NCI-H82 treated with DMSO at 0.1 percent for 48 hours (cell line): Measurements from ENCODE around the gene VSIG10L2.
"Not testable (repeated sequence)": the region's sequence is repeated elsewhere in the genome, so short reads cannot be mapped to it uniquely, and the experiment has no call there.

Source experiments
- DNase-seq: peaks from one replicate; lab custom pipeline; 2025; ENCODE audit not compliant: unreplicated experiment; lab: John Stamatoyannopoulos, UW

The VSIG10L2 gene

DNA sequence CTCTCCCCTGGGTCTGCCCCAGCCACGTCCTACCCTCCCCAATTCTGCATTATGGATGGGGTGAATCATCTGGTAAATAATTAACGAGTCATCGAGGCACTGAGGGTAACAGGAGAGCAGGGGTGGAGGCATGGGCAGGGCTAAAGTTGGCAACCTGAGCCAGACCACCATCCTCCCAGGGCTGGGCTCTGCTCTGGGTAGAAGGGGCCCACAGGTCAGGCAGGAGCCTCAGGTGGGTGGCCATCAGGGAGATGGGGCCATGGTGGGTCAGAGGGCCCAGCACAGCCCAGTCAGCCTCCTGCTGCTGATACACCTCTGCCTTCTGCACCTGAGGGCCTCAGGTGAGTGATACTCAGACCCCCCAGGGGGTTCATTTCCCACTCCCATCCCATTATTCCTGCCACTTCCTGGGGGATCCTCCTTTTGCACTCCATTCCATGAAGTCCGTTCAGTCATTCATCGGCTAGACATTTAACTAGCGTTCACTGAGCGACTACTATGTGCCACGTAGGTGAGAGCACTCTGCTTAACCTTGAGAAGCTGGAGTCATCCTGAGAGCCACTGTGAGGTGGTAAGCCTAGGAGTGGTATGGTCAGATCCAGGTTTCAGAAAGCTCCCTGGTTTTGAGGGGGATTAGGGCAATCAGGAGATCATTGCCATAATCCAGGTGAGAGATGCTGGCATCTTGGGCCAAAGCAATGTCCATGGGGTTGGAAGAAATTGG is at the start of gene VSIG10L2:
Gene VSIG10L2 (plus strand): TSS at position 248 of the 724 bp plus-strand sequence. CDS start 12 bp downstream, at position 260.
- no peak for DNase-seq

DNA sequence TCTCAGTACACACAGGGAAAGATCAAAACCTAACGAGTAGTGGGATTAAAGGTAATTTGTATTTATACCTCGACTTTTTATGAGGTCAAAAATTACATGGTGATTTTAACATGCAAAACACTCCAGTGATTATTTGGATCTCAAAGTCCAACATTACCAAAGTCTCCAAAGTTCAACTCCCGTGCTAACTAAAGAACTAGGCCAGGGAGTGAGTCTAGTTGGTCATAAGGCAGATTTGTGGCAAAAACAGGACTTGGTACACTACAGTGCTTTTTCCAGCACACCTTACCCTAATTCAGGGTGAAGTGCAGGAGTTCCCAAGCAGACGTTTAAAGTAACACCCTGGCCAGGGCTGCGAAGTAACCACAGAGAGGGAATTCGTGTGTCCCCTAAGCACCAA is 44.0 kb upstream of the VSIG10L2 start:
- DNase-seq = no peak

DNA sequence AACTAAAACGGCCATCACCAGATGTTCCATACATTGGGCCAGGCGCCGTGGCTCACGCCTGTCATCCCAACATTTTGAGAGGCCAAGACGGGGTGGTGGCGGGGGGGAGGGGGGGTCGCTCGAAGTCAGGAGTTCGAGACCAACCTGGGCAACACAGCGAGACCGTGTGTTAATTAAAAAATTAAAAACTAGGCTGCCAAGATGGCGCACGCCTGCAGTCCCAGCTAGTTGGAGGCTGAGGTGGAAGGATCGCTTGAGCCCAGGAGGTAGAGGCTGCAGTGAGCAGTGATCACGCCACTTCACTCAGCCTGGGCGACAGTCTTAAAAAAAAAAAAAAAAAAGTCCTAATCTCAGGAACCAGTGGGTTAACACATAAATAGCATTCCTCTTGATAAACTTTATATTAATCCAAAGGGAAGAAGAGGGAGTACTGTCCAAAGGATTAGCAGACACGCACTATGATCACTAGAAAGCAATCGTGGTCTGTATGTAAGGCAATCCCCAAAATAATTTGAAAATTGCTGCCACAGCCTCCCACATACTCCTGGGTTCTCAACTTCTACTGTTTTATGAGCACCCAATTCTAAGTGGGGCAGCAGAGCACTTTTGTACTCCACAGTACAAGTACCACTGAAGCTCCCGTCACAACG is 43.4 kb upstream of the VSIG10L2 start:
- no peak for DNase-seq

DNA sequence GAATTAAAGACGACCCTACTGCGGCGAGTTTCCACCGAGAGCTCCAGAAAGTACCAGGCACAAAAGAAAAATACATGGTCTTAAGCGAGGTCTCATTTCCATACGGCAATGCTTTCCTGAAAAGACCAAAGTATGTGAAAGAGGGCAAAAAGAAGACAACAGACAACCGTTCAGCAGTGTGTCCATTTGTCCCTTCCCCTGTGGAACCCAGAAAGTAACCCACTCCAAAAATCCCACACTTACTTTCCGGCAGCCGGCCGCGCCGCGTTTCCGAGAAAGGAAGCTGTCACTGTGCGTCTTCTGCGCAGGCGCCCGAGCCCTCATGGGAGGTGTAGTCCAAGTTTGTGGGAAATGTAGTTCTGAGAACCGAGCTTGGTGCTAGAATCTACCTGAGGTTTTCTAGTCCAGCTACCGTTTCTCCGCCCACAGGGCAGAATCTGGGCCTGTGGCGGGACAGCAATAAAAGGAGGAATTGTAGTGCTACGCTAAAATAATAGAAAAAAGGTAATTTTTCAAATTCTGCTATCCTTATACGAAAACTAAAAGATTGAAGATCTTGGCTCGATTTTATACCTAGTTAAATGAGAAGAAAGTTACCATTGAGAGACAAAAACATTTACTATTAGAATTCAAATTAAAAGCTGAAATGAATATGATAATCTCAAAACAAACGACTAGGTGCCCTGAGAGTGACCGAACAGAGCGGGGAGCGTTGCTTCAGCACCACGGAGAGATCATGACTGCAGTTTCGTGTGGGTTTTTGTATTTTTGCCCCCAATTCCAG is 42.7 kb upstream of the VSIG10L2 start, which contains the start of gene PUS3:
Gene PUS3 (minus strand): TSS at position 280 of the 784 bp plus-strand sequence. CDS start 6,922 bp downstream, outside the sequence.
- DNase-seq = peak; percentile 63

DNA sequence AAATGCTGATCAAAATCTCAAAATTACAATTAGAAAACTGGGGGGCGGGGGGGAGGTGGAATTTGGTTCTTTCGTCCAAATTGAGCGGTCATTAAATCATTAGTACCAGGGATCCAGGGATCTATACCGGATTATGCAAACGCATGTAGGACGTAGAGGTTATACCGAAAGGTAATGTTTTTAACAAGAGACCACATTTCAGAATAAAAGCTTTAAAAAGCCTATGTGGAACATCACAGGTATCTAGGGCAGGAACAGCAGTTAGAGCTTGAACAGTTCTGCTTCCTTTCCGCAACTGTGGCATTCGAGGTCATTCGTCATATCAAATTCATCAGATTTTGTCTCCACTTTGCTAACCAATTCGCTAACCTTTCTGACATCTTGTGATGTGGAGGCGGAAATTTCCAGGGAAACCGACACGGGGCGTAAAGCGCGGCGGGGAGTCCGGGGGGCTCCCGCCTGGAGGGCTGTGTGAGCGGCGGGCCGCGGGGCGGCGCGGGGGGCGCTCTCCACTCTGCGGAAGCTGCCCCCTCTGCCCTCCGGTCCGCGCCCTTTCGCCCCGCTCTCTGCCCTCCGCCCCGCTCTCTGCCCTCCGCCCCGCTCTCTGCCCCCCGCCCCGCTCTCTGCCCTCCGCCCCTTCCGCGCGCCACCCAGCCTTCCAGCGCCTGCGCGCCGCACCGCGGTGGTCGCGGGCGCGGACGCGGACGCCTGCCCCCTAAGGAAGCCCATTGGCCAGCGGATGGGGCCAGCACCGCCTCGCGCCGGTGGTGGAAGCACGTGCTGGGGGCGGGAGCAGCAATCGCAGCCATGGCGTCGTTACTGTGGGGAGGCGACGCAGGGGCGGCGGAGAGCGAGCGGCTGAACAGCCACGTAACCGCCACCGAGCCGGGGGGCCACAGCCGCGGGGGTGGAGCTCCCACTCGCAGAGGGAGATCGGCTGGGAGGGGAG is 41.9 kb upstream of the VSIG10L2 start, which contains the start of gene DDX25:
Gene DDX25 (plus strand): TSS at position 798 of the 949 bp plus-strand sequence. CDS start 10 bp downstream, at position 808.
- DNase-seq = no peak

DNA sequence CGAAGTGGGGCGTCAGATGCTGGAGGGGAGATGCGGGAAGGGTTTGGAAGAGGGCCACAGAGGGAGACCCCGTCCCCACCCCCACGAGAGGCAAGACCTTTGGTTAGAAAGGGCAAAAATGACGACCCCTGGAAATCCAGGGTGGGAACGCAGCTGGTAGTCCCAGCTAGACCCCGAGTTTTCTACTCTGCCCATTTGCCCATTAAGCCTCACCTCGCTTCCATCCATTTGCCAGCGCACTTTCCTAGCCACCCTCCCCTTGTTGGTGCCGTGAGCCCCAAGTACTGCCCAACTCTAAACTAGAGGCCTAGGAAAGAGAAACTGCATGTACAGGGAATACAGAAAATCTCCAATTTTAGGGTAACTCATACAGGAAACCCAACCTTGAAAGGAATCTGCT is 41.2 kb upstream of the VSIG10L2 start:
- DNase-seq = no peak

DNA sequence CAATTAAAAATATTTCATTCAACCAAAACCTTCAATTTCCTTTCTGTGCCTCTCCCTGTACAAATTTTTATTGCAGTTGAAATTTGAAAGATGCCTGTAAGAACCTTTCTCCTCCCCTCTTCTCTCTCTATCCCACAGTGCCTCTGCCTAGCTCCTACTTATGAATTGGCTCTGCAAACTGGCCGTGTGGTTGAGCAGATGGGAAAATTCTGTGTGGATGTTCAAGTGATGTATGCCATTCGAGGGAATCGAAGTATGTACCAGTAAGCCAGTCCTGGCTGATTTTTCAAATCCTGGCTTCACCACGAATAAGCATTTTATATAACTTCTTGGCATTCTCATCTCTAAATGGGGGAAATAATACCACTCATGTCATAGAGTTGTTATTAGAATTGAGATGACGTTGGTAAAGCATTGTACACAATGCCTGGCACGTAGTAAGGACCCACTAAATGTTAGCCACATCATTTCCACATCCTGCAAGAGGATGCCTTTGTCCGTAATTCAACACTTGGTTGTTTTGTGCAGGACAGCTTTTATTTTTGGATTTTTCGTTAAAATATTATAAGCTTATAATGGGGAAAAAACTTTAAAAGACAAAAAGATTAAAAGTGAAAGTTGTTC is 35.5 kb upstream of the VSIG10L2 start:
- DNase-seq = no peak

DNA sequence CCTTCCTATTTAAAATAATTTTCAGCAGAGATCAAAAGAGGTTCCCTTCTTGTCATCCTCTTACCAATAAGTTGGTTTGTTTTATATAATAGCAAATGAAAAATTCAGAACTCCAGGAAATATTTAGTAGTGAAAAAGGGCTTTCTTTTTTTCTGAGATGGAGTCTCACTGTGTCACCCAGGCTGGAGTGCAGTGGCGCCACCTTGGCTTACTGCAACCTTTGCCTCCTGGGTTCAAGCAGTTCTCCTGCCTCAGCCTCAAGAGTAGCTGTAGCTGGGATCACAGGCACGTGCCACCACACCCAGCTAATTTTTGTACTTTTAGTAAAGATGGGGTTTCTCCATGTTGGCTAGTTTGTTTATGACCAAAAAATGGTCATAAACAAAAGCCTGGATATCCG is 31.2 kb upstream of the VSIG10L2 start:
- DNase-seq = not testable (repeated sequence)

DNA sequence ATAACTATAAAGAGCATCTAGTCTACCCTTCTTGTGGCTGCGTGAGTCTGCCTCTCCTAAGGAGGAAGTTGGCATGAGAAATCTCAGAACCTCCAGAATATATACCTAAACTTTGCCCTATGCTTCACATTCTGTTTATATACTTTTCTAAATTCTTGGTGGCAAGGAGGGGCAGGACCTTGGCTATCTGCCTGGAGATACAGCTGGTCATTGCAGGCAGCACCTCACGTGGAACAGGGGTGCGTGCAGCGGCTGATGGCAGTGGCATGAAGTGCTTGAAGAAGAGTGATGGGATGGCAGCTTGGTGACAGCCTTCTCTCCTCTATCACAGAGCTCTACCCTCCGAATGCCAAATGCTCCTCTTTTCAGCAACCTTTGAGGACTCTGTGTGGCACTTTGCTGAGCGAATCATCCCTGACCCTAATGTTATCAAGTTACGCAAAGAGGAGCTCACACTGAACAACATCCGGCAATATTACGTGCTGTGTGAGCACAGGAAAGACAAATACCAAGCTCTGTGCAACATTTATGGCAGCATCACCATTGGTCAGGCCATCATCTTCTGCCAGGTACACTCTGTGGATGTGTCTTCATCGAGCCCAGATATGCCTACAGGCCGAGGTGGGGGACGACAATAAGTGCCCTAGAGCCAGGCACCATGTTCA is 29.0 kb upstream of the VSIG10L2 start:
- DNase-seq = no peak

DNA sequence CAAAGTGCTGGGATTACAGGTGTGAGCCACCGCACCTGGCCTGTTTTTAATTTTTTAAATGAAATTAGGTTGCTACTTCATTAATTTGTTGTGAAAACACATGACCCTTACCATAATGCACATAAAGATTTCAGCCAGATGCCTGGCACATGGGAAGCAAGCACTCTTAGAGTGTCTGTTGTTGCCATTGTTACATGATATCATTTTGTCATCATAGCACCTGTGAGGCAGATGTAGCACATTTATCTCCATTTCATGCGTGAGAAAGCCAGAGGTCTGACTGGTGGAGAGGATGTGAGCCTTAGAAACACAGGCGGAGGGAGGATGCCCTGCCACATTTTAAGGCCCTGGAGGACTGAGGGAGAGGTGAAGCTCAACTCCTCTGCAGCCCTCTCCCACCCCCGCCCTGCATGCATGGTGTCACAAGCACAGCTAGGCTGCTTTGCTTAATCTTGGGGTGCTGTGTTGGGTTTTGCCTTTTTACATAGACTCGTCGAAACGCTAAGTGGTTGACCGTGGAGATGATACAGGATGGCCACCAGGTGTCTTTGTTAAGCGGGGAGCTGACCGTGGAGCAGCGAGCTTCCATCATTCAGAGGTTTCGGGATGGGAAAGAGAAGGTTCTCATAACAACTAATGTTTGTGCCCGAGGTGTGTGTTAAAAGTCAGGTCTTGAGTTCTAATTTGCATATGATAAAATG is 27.6 kb upstream of the VSIG10L2 start:
- no peak for DNase-seq

DNA sequence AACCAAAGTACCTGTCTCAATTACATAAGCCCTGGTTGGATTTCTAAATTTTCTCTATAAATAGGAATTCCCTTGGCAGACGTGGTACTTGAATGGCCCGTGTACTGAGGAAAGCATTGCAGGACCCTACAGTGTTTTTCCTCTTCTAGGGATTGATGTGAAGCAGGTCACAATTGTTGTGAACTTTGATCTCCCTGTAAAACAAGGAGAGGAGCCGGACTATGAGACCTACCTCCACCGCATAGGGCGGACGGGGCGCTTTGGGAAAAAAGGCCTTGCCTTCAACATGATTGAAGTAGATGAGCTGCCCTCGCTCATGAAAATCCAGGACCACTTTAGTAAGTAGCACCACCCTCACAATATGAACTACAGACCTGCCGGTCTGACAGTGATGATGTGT is 24.8 kb upstream of the VSIG10L2 start:
- DNase-seq = no peak

DNA sequence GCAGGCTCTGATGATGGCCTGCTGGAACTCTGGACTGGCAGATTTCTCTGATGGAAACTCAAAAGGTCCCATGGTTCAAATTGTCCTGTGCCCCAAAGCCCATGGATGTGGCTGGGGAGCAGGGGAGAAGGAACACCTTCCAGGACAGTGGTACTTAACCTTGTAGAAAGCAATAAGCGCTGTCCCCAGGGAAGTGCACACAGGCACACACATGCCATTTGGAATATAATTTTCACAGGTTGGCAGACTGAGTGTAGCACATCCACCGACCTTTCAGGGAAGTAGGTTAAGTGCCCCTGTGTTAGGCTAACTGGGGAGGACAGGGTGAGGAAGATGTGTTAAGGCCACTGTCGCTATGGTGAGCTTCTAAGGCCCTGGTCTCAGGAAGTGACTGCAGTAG is 23.7 kb upstream of the VSIG10L2 start:
- no peak for DNase-seq

DNA sequence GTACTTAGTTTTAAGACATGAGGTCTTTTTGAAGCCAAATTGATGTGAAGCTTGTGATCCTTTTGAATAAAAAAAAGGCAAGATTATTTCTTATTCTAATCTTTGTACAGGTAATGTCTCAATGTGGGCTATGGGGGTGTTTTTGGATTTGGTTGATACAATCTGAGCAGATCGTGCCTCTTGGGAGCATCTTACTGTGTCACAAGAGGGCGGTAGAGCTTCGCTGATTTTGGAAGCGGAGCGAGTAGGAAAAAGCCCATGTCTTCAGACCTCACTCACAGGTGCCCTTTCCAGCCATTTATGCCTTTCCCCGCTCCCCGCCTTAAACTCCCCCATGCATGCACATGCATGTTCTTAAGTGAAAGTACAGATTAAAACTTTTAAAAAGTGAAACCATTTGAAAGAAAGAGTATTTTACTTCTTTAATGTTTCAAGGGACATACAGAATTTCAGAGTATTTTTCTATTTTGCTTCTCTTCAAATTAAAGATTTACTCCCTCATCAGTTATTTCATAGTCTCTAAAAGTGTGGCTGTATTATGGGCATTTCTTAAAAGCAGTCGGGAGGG is 22.7 kb upstream of the VSIG10L2 start:
- peak; percentile 30 for DNase-seq

DNA sequence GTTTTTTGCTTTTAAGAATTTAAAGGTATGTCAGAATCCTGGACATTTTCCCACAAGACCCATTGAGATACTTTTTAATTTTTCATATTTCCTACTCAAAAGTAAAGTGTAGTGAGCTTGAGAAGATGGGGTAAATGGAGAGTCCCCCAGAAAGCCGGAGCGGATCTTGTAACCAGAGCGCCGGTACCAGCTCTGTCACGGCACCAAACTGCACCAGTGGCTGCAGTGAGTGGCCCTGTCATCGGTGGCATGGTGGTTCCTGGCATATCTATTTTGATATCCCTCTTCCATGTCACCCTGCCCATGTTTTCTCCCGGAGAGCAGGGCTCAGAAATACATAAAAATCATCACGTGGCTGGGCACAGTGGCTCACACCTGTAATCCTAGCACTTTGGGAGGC is 22.2 kb upstream of the VSIG10L2 start:
- no peak for DNase-seq

DNA sequence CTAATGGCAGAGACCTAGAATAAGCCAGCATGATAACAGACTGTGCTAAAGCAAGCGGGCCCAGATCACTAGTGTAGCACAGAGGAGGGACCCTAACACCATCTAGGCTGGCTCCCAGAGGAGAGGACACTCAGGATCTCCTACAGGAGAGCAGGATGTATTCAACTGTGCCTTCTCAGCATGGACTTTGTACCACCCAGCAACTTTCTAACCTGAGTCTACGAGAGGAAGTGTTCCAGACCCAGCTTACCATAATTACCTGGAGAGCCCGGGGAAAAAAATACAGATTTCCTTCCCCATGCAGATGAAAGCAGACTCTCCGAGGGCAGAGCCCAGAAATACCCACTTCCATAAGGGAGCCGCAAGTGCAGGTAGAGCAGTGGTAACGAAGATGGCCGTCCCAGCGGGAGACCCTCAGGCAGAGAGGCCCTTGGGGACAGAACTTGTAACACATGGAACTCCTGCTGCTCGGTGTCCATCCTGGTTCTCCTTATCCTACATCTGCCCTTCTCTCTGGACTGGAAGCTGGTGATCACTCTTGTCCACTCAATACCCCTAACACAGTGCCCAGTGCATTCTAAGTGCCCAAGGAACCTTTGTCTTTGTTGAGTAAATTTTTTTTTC is 21.3 kb upstream of the VSIG10L2 start:
- DNase-seq = no peak

DNA sequence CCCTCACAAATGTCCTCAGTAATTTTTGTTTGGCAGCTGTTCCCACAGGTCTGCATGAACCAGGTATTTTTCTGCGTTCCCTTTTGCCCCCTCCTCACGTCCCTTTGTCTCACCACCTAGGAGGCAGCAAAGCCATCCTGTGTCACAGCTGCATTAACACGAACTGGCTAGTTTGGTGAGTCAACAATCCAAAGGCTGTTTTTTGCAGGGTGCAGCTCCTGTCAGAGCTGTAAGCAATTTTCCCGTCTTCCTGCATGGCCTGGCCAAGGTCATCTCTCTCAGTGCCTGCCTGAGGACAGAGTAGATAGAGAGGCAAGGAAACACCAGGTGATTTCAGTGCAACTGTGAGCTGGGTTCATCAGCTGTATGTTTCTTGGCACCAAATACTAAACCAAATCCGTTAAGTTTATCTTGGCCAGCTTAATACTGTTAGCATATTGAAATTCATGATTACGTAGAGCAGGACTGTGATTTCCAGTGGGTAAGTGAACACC is 20.6 kb upstream of the VSIG10L2 start:
- no peak for DNase-seq

DNA sequence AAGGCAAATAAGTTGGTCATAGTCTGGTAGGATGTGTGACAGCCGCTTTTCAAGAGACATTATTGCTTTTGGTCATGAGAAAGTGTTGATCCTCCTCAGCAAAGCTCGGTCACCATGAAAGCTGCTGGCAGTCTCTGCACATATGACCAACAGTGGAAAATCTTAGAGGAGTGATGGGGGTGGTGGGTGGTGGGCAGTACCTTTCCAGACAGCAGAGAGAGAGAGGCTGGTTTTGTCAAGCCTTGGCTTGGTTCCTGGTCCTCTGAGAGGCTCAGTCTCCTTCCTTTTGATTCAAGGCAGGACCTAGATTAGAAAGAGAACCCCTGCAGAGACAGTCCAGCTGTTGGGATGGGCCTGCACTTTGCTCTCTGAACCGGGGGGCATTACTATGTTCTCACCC is 20.0 kb upstream of the VSIG10L2 start:
- no peak for DNase-seq

DNA sequence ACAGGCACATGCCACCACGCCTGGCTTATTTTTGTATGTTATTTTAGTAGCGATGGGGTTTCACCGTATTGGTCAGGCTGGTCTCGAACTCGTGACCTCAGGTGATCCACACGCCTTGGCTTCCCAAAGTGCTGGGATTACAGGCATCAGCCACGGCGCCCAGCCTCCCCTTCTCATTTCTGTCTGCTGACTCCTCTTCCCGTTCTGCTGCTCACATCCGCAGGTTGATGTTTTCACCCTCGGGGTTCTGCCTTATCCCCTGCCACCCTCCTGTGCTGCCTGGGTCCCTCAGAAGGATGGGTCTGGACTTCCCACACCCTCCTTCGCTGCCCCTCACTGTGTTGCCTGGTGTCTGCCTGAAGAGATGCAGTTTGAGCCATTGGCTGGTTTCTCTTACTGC is 19.2 kb upstream of the VSIG10L2 start:
- DNase-seq = no peak
